Heart left ventricle (tissue), 13 donors: ENCODE data around the gene PRDM16.

ENCODE experiments used
- POLR2A ChIP-seq, 2 donors: fragments of 450-650 bp; IDR thresholded peaks; one replicate each; pipeline ENCODE4 v1.6.1; 2017; ENCODE audit warnings: antibody characterized with exemption in 2 of 2, mild to moderate bottlenecking in 2 of 2, moderate library complexity in 2 of 2
- TF ChIP-seq, protein P1 (sequence below), 12 donors: fragments of 200-600 bp; sonication (generic) in 4 of 12; IDR thresholded peaks; one replicate each; pipeline versions ENCODE4 v1.5.0 to v1.8.0; 2018 to 2022; ENCODE audit warnings: antibody characterized with exemption in 12 of 12, mild to moderate bottlenecking in 5 of 12
- donor health status: ischemic (EF 13 %, LVEDD 7.1; RV severe dilation, severe dysfunction).
- donor health status: DM: no; HTN: yes; CAD: no.
- donor health status: DM: no; HTN: no; CAD: no.
- donor health status: ischemic (EF 25% LVEDD 6.9; RV normal size, moderate dysfunction).
- donor health status: ischemic (EF 25% LVEDD 5.7; RV mildly dilated, moderate dysfunction).
- donor health status: ischemic (EF 35%, LVEDD 5.7; RV mildly dilated, moderate dysfunction).
- donor health status: nonischemic (EF 11% LVEDD 7.7; RV severe dilation, severe dysfunction).
- donor health status: DM: yes; HTN: yes; CAD: no.
- donor health status: PGD.
- donor health status: ischemic (EF 29% LVEDD 5.4; RV normal size, mild dysfunction).
- donor health status: nonischemic (EF 23%, LVEDD 6.1; RV moderate dilation, normal function).

DNA sequence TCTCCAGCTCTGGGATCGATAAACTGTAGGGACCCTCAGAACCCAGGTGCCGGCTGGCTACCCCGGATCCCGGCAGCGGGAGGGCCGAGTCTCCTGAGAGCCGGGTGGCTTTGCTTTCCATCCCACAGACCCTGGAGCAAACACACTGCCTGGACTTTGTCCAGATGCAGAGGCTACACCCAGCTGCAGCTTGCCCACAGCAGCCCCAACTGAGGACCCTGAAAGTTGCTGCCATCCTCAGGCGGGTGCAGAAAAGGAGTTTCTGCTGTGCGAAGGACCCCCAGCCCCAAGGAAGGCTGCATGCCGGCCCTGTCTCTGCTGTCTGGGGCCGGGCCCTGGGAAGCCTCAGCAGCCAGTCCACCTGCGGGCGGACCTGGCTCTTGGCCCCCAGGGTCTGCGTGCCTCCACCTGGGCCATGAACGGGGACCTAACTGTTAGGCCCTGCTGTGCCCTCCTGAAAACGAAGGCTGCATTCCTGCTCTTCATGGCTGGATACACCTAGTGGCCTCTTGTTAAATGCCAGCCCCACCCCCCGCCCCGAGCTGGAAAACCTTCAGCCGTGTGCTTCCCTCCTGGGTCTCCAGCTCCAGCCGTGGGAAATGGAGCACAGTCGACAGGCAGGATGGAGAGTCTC, 287.9 kb downstream of the PRDM16 start:
- no peak for TF ChIP-seq POLR2A (IDR thresholded peaks at IDR 0.05)
- TF ChIP-seq, protein P1, sequence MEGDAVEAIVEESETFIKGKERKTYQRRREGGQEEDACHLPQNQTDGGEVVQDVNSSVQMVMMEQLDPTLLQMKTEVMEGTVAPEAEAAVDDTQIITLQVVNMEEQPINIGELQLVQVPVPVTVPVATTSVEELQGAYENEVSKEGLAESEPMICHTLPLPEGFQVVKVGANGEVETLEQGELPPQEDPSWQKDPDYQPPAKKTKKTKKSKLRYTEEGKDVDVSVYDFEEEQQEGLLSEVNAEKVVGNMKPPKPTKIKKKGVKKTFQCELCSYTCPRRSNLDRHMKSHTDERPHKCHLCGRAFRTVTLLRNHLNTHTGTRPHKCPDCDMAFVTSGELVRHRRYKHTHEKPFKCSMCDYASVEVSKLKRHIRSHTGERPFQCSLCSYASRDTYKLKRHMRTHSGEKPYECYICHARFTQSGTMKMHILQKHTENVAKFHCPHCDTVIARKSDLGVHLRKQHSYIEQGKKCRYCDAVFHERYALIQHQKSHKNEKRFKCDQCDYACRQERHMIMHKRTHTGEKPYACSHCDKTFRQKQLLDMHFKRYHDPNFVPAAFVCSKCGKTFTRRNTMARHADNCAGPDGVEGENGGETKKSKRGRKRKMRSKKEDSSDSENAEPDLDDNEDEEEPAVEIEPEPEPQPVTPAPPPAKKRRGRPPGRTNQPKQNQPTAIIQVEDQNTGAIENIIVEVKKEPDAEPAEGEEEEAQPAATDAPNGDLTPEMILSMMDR (IDR thresholded peaks at IDR 0.05), result no peak
